ENCODE results near the gene ERBB2. TPM values are rescaled to one million over a fixed set of nuclear protein-coding genes. Genes with fewer than 3 reads are reported as not detected.
"Not testable (repeated sequence)": the region's sequence is repeated elsewhere in the genome, so short reads cannot be mapped to it uniquely, and the experiment has no call there.

ERBB2 gene
- total RNA-seq, 2 experiments from 2014 or later, result 2.4 to 4.6 TPM

- H3K4me1 Mint-ChIP-seq (ENCODE audit: low read depth), result peaks cover 69% of the 10 kb centered on the region
- H3K27me3 ChIP-seq (ENCODE audit: control insufficient read depth in 1 of 2, insufficient read depth in 2 of 2, low read length in 2 of 2), result no peaks in the 10 kb centered on the region
- peaks cover 74% of the 10 kb centered on the region for H3K36me3 Mint-ChIP-seq (ENCODE audit: low read depth)
- no peaks in the 10 kb centered on the region for H3K9me3 ChIP-seq (ENCODE audit: control insufficient read depth in 1 of 2, insufficient read depth in 1 of 2, low read length in 2 of 2)
- intact Hi-C loops (cut with DNase I, micrococcal nuclease), result no loop called here
- POLR2A ChIA-PET, result interaction anchor here (0.7 to 1.2 kb wide), 2 partner anchors 99 to 104 kb away, joined by 3 to 6 read pairs; no protein-coding TSS in a partner anchor
- no peak overlapping the region for H3K4me3 ChIP-seq (ENCODE audit: low read length)
- DNase-seq, result no peak
- H3K4me3 Mint-ChIP-seq, result no peak overlapping the region
- H3K9me3 Mint-ChIP-seq, result no peaks in the 10 kb centered on the region
- ATAC-seq (ENCODE audit: poor library complexity), result no peak
- H3K27me3 Mint-ChIP-seq, result no peaks in the 10 kb centered on the region
- H3K4me1 ChIP-seq (ENCODE audit: insufficient read depth, low read length), result peaks cover 49% of the 10 kb centered on the region
- H3K27ac Mint-ChIP-seq, result peak overlapping the region; percentile 71
- no peak overlapping the region for H3K27ac ChIP-seq (ENCODE audit: low read depth in 1 of 2, low read length in 2 of 2)
- H3K36me3 ChIP-seq (ENCODE audit: insufficient read depth, low read length), result peaks cover 65% of the 10 kb centered on the region
- TF ChIP-seq, protein P1, sequence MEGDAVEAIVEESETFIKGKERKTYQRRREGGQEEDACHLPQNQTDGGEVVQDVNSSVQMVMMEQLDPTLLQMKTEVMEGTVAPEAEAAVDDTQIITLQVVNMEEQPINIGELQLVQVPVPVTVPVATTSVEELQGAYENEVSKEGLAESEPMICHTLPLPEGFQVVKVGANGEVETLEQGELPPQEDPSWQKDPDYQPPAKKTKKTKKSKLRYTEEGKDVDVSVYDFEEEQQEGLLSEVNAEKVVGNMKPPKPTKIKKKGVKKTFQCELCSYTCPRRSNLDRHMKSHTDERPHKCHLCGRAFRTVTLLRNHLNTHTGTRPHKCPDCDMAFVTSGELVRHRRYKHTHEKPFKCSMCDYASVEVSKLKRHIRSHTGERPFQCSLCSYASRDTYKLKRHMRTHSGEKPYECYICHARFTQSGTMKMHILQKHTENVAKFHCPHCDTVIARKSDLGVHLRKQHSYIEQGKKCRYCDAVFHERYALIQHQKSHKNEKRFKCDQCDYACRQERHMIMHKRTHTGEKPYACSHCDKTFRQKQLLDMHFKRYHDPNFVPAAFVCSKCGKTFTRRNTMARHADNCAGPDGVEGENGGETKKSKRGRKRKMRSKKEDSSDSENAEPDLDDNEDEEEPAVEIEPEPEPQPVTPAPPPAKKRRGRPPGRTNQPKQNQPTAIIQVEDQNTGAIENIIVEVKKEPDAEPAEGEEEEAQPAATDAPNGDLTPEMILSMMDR (IDR thresholded peaks at IDR 0.05), result no peak
- CTCF ChIA-PET, result interaction anchor here (0.6 to 1.9 kb wide), 3 partner anchors 10 to 33 kb away, joined by 3 to 6 read pairs (median 3); partner anchors contain the start of gene MIEN1
These were observed 63.4 kb downstream of the ERBB2 start for GRCh38 chr17:39763051-39763820.

- H3K4me1 Mint-ChIP-seq (ENCODE audit: low read depth), result peaks cover 69% of the 10 kb centered on the region
- H3K36me3 Mint-ChIP-seq (ENCODE audit: low read depth), result peaks cover 79% of the 10 kb centered on the region
- H3K27me3 Mint-ChIP-seq; H3K27me3 ChIP-seq (ENCODE audit: control insufficient read depth in 1 of 2, insufficient read depth in 2 of 2, low read length in 2 of 2); H3K4me3 Mint-ChIP-seq; H3K9me3 Mint-ChIP-seq; H3K4me3 ChIP-seq (ENCODE audit: low read length); H3K27ac ChIP-seq (ENCODE audit: low read depth in 1 of 2, low read length in 2 of 2); DNase-seq; H3K27ac Mint-ChIP-seq; intact Hi-C loops (cut with DNase I, micrococcal nuclease); H3K9me3 ChIP-seq (ENCODE audit: control insufficient read depth in 1 of 2, insufficient read depth in 1 of 2, low read length in 2 of 2); ATAC-seq (ENCODE audit: poor library complexity): not testable (repeated sequence)
- H3K36me3 ChIP-seq (ENCODE audit: insufficient read depth, low read length), result peaks cover 74% of the 10 kb centered on the region
- peaks cover 49% of the 10 kb centered on the region for H3K4me1 ChIP-seq (ENCODE audit: insufficient read depth, low read length)
- CTCF ChIA-PET, result interaction anchor here (1.3 to 1.9 kb wide), 4 partner anchors 11 to 100 kb away, joined by 3 to 6 read pairs (median 4); partner anchors contain the start of genes IKZF3 and MIEN1
- POLR2A ChIA-PET, result interaction anchor here (1.2 to 2.0 kb wide), 2 partner anchors 11 to 98 kb away, joined by 3 to 7 read pairs; no protein-coding TSS in a partner anchor
These were observed 64.3 kb downstream of the ERBB2 start for GRCh38 chr17:39764171-39764570.

DNA sequence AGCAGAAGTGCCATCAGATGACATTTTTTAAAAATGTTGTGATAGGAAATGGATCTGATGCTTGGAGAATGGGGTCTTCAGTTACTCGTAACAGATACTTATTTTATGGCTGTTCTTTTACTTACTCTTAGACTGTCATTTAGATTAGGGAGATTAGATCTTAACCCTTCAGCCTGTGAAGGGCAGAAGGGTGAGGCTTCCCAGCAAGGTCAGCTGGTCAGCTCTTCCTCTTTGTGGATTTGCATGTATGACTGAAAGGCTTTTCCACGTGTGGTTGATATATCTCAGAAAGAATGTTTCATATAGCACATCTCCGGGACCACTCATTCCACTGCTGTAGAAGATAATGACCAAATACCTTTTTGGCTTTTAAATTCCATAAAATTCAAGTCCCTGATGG lies 65.3 kb downstream of the ERBB2 start:
- Mint-ChIP-seq H3K4me3 (no peak overlapping the region), H3K27ac (peak overlapping the region; percentile 84), H3K36me3 (ENCODE audit: low read depth) (peaks cover 84% of the 10 kb centered on the region), H3K27me3 (no peaks in the 10 kb centered on the region), H3K9me3 (no peaks in the 10 kb centered on the region), H3K4me1 (ENCODE audit: low read depth) (peaks cover 72% of the 10 kb centered on the region)
- intact Hi-C loops (cut with DNase I, micrococcal nuclease), result no loop called here
- ATAC-seq (ENCODE audit: poor library complexity) (no peak), DNase-seq (no peak)
- H3K9me3 ChIP-seq (ENCODE audit: control insufficient read depth in 1 of 2, insufficient read depth in 1 of 2, low read length in 2 of 2), result no peaks in the 10 kb centered on the region
- no peak overlapping the region for H3K27ac ChIP-seq (ENCODE audit: low read depth in 1 of 2, low read length in 2 of 2)
- no peaks in the 10 kb centered on the region for H3K27me3 ChIP-seq (ENCODE audit: control insufficient read depth in 1 of 2, insufficient read depth in 2 of 2, low read length in 2 of 2)
- H3K4me3 ChIP-seq (ENCODE audit: low read length), result no peak overlapping the region
- POLR2A ChIA-PET, result interaction anchor here (2.0 kb wide), 1 partner anchor 10 kb away, joined by 7 read pairs; no protein-coding TSS in a partner anchor
- TF ChIP-seq, protein P1 (IDR thresholded peaks at IDR 0.05), result no peak
- H3K36me3 ChIP-seq (ENCODE audit: insufficient read depth, low read length), result peaks cover 78% of the 10 kb centered on the region
- CTCF ChIA-PET, result interaction anchor here (1.3 to 1.5 kb wide), 2 partner anchors 12 to 99 kb away, joined by 4 read pairs; partner anchors contain the start of gene IKZF3
- H3K4me1 ChIP-seq (ENCODE audit: insufficient read depth, low read length), result peaks cover 54% of the 10 kb centered on the region

Measured in CD4-positive, alpha-beta T cell (primary cell).